HepG2 (cell line): ENCODE measurements around the gene TMEM185B. TPM values are rescaled to one million over a fixed set of nuclear protein-coding genes. Genes with fewer than 3 reads are reported as not detected.

Experiments
- ATF2 ChIP-seq: sonication (generic); formaldehyde crosslinking; IDR thresholded peaks from 2 replicates; pipeline ENCODE4 v1.4.0; 2020; ENCODE audit warnings: missing genetic modification reagents
- BCL6 ChIP-seq: IDR thresholded peaks from 2 replicates; pipeline ENCODE4 v1.6.1; 2016; ENCODE audit warnings: missing genetic modification reagents, missing compliant biosample characterization
- CBFB ChIP-seq: sonication (generic); formaldehyde crosslinking; IDR thresholded peaks from 2 replicates; pipeline ENCODE4 v1.4.0; 2020; ENCODE audit warnings: missing genetic modification reagents
- CENPT ChIP-seq: sonication (generic); formaldehyde crosslinking; IDR thresholded peaks from 2 replicates; pipeline ENCODE4 v1.8.0; 2022; ENCODE audit warnings: low read depth, mild to moderate bottlenecking, moderate library complexity, missing genetic modification reagents
- ETV5 ChIP-seq: IDR thresholded peaks from 2 replicates; pipeline ENCODE4 v1.6.1; 2018; ENCODE audit warnings: missing biosample characterization, missing genetic modification reagents, inconsistent platforms, borderline replicate concordance
- FOSL2 ChIP-seq: sonication (generic); formaldehyde crosslinking; IDR thresholded peaks from 2 replicates; pipeline ENCODE4 v1.4.0; 2020; ENCODE audit warnings: missing genetic modification reagents
- HNF4G ChIP-seq, 2 experiments: sonication (generic) in 1 of 2; formaldehyde crosslinking in 1 of 2; IDR thresholded peaks; 2 replicates each; pipeline versions ENCODE4 v1.4.0 to v1.6.1; 2011 to 2020; ENCODE audit warnings: borderline replicate concordance in 2 of 2, low read depth in 2 of 2, mild to moderate bottlenecking in 2 of 2, low read length in 1 of 2, missing genetic modification reagents in 1 of 2, moderate library complexity in 1 of 2
- HNRNPK ChIP-seq: fragments of 200-400 bp; formaldehyde crosslinking; IDR thresholded peaks from 2 replicates; pipeline ENCODE4 v1.6.1; 2018; ENCODE audit warnings: low read length, low read depth, moderate library complexity, mild to moderate bottlenecking; ENCODE audit not compliant: poor library complexity, severe bottlenecking
- KLF12 ChIP-seq: sonication (generic); formaldehyde crosslinking; IDR thresholded peaks from 2 replicates; pipeline ENCODE4 v1.4.0; 2020; ENCODE audit warnings: missing genetic modification reagents, borderline replicate concordance
- MBNL3 ChIP-seq: fragments of 250-450 bp; sonication (Bioruptor Pico); conservative IDR thresholded peaks from 2 replicates; pipeline ENCODE4 v1.8.0; 2022; ENCODE audit warnings: mild to moderate bottlenecking, inconsistent platforms
- NBN ChIP-seq: fragments of 450-650 bp; conservative IDR thresholded peaks from 2 replicates; pipeline ENCODE4 v1.6.1; 2017
- PHF20 ChIP-seq: sonication (generic); formaldehyde crosslinking; IDR thresholded peaks from 2 replicates; pipeline ENCODE4 v1.5.0; 2020; ENCODE audit warnings: mild to moderate bottlenecking, missing genetic modification reagents
- STAT5B ChIP-seq: sonication (generic); formaldehyde crosslinking; IDR thresholded peaks from 2 replicates; pipeline ENCODE4 v1.4.0; 2020; ENCODE audit warnings: missing genetic modification reagents
- TOPORS ChIP-seq: sonication (generic); formaldehyde crosslinking; IDR thresholded peaks from 2 replicates; pipeline ENCODE4 v1.8.0; 2023; ENCODE audit warnings: mild to moderate bottlenecking, missing genetic modification reagents
- USF2 ChIP-seq, 2 experiments: sonication (generic) in 1 of 2; formaldehyde crosslinking in 1 of 2; IDR thresholded peaks; 2 replicates each; pipeline versions ENCODE4 v1.5.1 to v1.6.1; 2011 to 2020; ENCODE audit warnings: borderline replicate concordance in 1 of 2, low read depth in 1 of 2, low read length in 1 of 2, mild to moderate bottlenecking in 1 of 2, missing genetic modification reagents in 1 of 2, moderate library complexity in 1 of 2
- ZNF331 ChIP-seq: sonication (generic); formaldehyde crosslinking; IDR thresholded peaks from 2 replicates; pipeline ENCODE4 v1.4.0; 2020; ENCODE audit warnings: missing genetic modification reagents
- ZNF512 ChIP-seq: sonication (generic); formaldehyde crosslinking; IDR thresholded peaks from 2 replicates; pipeline ENCODE4 v1.4.0; 2020; ENCODE audit warnings: mild to moderate bottlenecking, missing genetic modification reagents
- ZNF704 ChIP-seq: sonication (generic); formaldehyde crosslinking; IDR thresholded peaks from 2 replicates; pipeline ENCODE4 v1.8.1; 2023; ENCODE audit warnings: mild to moderate bottlenecking, inconsistent platforms, moderate library complexity, missing genetic modification reagents, borderline replicate concordance
- ZNF747 ChIP-seq: sonication (generic); formaldehyde crosslinking; IDR thresholded peaks from 2 replicates; pipeline ENCODE4 v1.8.1; 2023; ENCODE audit warnings: missing genetic modification reagents, mild to moderate bottlenecking, borderline replicate concordance
- ZNF775 ChIP-seq: sonication (generic); formaldehyde crosslinking; IDR thresholded peaks from 2 replicates; pipeline ENCODE4 v1.4.0; 2020; ENCODE audit warnings: missing genetic modification reagents, mild to moderate bottlenecking, moderate library complexity, borderline replicate concordance
- ZSCAN22 ChIP-seq: sonication (generic); formaldehyde crosslinking; IDR thresholded peaks from 2 replicates; pipeline ENCODE4 v1.4.0; 2020; ENCODE audit warnings: mild to moderate bottlenecking, missing genetic modification reagents
- ZSCAN30 ChIP-seq: sonication (generic); formaldehyde crosslinking; IDR thresholded peaks from 2 replicates; pipeline ENCODE4 v1.5.0; 2020; ENCODE audit warnings: mild to moderate bottlenecking, missing genetic modification reagents
- polyA plus RNA-seq, 8 experiments: library from polyadenylated mRNA; depleted of rRNA in 3 of 8; stranded (reverse) in 7 of 8; unstranded in 1 of 8; fragments of >200 nt; fragmentation: Illumina TruSeq in 4 of 8; extraction: Trizol in 4 of 8; gene quantifications; 2 replicates each; pipeline versions ENCODE4 v1.2.1 to v1.2.3, GENCODE V29; 2011 to 2016; ENCODE audit warnings: low read depth in 4 of 8, missing spikeins in 1 of 8, mixed read lengths in 1 of 8; ENCODE audit not compliant: insufficient read depth in 1 of 8
- total RNA-seq, 5 experiments: library from RNA; depleted of rRNA; stranded (reverse); fragments of >200 nt; fragmentation: Illumina TruSeq; extraction: Trizol; gene quantifications; 2 replicates each; pipeline ENCODE4 v1.2.3, GENCODE V29; 2016; ENCODE audit warnings: low read depth in 1 of 5

The TMEM185B gene
- total and polyA plus RNA-seq, 2 of the 13 experiments (the other 11 are each of a cell fraction or from before 2014, with no cell fraction given), result 5.6 to 7.0 TPM

GRCh38 chr2:120223034-120223912 lies at the start of gene TMEM185B (continued):
- peak; percentile 54; the same call in 1 of the 2 replicates for TF ChIP-seq USF2 (IDR thresholded peaks at IDR 0.05; ENCODE audit: low read depth, low read length)
- no peak for TF ChIP-seq USF2 (CRISPR knock-in tag; IDR thresholded peaks at IDR 0.05; ENCODE audit: borderline replicate concordance)
- TF ChIP-seq BCL6 (CRISPR knock-in tag), result no peak
- no peak; the same call in 1 of the 2 replicates for TF ChIP-seq ZNF704 (CRISPR knock-in tag)
- TF ChIP-seq ZSCAN30 (CRISPR knock-in tag), result no peak
- no peak for TF ChIP-seq STAT5B (CRISPR knock-in tag)
- TF ChIP-seq TOPORS (CRISPR knock-in tag), result peak; percentile 79; the same call in 1 of the 2 replicates
- TF ChIP-seq ZNF331, result peak; percentile 38; the same call in 1 of the 2 replicates
- peak; percentile 10 for TF ChIP-seq ETV5 (CRISPR knock-in tag)
- TF ChIP-seq FOSL2 (CRISPR knock-in tag), result 0 out of 2 replicates have a peak, but pooled peaks have one; percentile 5
- TF ChIP-seq ZSCAN22 (CRISPR knock-in tag), result no peak
- no peak for TF ChIP-seq KLF12 (CRISPR knock-in tag)
- no peak for TF ChIP-seq ZNF775
- TF ChIP-seq HNRNPK, result no peak
- TF ChIP-seq CENPT (CRISPR knock-in tag), result no peak
- peak; percentile 50; the same call in 1 of the 2 replicates for TF ChIP-seq PHF20 (CRISPR knock-in tag)
- no peak for TF ChIP-seq ZNF747 (CRISPR knock-in tag)
- no peak for TF ChIP-seq MBNL3 (CRISPR knock-in tag)
- TF ChIP-seq CBFB (CRISPR knock-in tag), result no peak; the same call in 1 of the 2 replicates
- no peak for TF ChIP-seq ATF2
- no peak for TF ChIP-seq NBN
- TF ChIP-seq HNF4G (IDR thresholded peaks at IDR 0.05; ENCODE audit: borderline replicate concordance, low read depth, low read length), result no peak
- TF ChIP-seq HNF4G (CRISPR knock-in tag; IDR thresholded peaks at IDR 0.05; ENCODE audit: borderline replicate concordance, low read depth), result 0 out of 2 replicates have a peak, but pooled peaks have one; percentile 31
- no peak for TF ChIP-seq ZNF512 (CRISPR knock-in tag)
